HG03432 (cell line): ENCODE results near the gene FUT4.
"Not testable (repeated sequence)": the region's sequence is repeated elsewhere in the genome, so short reads cannot be mapped to it uniquely, and the experiment has no call there.

ENCODE experiments used
- ATAC-seq: cut with Tn5 transposase; IDR thresholded peaks from one replicate; pipeline ENCODE4 v1.9.1; 2021; ENCODE audit warnings: mild to moderate bottlenecking, moderate library complexity; ENCODE audit not compliant: unreplicated experiment

Gene FUT4

DNA sequence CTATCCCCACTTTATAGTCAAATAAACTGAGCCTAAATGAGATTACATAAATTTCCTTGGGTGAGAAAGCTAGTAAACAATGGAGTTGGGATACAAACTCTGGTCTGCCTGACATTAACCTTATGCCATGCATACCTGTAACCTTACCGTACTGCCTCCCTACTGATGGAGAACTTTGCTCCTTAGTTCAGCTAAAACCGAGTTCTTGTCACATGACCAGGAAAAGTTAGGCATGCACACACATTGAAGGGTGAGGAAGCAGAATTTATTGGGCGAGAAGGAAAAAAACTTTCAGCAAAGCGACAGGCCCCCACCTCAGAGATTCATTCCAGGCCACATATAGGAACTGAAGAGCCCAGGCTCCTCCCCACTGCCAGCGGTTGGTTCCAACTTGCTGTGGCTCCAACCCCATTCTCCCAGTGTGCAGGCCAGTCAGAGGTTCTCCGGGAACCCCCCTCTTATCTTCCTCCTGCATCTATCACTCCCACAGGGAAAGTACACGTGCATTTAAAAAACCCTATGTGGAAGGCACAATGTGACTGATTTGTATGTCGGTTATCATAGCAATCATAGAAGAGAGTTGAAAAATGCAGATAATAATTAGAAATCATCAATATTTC is 20.2 kb downstream of the FUT4 start:
- no peak for ATAC-seq

DNA sequence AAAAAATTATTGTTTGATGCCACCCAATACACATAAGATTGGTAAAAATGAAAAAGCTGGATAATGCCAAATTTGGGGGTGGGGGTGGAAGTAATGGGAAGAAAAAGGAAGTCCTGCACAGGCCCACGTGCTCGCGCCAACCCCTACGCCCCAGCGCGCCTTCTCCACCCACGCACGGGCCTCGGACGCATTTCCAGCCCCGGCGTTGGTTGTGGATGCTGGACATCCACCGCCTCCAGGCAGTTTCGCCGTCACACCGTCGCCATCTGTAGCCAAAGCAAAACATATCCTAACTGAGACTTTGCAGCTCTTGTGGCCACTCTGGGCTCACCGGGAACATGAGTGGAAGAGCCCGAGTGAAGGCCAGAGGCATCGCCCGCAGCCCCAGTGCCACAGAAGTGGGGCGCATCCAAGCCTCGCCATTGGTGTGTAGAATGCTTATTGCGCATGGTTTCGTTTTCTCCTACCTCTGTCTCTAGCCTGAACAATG is 23.5 kb downstream of the FUT4 start, which contains the start of gene PIWIL4:
Gene PIWIL4 (plus strand): TSS at position 188 of the 490 bp plus-strand sequence. CDS start 151 bp downstream, at position 339.
- ATAC-seq: no peak

DNA sequence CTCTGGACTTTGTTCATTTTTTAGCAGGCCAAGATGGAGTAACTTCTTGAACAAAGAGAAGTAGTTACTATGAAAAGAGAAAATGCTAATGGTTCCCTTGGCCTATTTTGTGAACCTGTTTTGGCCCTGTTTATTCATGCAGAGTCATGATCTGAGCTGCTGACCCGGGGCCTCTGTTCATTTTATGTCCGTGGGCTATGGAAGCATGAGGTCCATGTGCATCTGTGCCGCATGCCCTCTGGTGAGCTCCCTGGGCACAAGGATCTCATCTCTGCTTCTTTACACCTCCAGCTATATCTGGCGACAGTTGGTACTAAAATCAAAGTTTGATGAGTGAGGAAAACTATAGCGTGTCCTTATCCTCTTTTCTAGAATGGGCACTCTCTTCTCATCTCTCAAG is 24.5 kb downstream of the FUT4 start:
- no peak for ATAC-seq

DNA sequence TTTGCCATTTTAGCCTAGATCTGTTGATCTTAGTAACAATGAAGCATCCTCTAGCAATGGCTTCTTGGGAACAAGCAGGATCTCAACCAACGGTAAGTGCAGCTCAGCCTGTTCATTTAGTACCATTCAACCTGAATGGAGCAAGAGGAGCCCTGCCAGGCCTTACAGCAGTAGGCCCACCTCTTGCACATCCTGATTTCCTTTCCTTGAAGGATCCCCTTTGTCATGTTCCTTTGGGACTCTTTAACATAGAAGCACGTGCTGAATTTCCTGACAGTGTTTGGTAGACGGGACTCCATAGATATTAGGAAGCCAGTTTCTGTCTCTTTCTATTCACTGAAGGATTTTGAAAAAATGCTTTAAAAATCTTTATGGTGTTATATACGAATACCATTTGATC is 25.0 kb downstream of the FUT4 start:
- no peak for ATAC-seq

DNA sequence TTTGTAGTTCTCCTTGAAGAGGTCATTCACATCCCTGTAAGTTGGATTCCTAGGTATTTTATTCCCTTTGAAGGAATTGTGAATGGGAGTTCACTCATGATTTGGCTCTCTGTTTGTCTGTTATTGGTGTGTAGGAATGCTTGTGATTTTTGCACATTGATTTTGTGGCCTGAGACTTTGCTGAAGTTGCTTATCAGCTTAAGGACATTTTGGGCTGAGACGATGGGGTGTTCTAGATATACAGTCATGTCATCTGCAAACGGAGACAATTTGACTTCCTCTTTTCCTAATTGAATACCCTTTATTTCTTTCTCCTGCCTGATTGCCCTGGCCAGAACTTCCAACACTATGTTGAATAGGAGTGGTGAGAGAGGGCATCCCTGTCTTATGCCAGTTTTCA is 29.3 kb downstream of the FUT4 start:
- ATAC-seq: not testable (repeated sequence)

DNA sequence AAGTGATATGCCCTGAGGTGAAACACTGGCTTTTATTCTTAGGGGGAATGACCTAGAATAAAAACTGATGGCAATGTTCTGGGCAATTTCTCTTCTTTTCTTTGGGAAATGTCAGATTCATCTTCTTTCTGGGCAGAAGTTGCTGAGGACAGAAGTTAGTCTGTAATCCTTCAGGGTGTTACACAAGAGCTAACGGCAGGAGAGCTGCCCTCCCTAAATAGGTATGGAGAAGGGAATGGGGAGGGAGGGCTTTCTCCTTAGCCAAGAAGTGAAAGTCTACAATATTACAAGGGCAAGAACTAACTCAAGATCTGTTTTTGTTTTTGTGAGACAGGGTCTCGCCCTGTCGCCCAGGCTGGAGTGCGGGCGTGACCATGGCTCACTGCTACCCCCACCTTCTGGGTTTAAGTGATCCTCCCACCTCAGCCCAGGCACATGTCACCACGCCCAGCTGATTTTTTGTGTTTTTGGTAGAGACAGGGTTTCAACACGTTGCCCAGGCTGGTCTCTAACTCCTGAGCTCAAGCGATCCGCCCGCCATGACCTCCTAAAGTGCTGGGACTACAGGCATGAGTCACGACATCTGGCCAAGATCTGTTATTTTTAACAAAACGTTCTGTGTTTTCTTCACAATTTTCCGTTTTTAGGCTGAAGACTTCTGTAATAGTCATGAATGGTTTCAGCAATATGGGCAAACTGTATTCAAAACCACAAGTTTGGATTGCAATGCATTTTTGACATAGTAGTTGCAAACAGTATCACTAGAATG is 30.7 kb downstream of the FUT4 start:
- ATAC-seq: no peak

DNA sequence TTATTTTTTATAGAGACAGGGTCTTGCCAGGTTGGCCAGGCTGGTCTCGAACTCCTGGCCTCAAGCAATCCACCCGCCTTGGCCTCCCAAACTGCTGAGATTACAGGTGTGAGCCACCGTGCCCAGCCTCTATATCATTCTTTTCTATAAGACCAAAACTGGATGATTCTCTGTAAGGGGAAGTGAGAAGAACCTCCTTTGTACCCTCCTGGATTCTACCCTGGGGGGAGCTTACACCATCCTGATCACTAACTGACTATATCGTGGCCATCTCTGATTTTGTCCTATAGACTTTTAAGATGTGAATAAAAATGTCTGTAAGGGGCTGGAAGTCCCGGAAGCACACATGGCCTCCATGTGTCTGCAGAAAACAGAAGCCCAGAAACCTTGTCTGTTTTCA is 32.6 kb downstream of the FUT4 start:
- ATAC-seq: no peak

DNA sequence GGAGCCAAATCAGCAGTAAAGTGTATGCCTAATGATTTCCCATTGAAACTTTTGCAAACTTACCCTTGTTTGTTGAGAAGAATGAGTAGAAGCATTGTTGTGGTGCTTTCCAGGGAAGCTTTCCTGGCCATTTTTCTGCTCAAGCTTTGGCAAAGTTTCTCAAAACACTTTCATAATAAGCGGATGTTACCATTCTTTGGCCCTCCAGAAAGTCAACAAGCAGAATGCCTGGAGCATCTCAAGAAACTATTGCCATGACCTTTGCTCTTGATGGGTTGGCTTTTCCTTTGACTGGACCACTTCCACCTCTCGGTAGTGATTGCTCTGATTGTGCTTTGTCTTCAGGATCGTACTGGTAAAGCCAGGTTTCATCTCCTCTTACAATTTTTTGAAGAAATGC is 34.1 kb downstream of the FUT4 start:
- no peak for ATAC-seq

DNA sequence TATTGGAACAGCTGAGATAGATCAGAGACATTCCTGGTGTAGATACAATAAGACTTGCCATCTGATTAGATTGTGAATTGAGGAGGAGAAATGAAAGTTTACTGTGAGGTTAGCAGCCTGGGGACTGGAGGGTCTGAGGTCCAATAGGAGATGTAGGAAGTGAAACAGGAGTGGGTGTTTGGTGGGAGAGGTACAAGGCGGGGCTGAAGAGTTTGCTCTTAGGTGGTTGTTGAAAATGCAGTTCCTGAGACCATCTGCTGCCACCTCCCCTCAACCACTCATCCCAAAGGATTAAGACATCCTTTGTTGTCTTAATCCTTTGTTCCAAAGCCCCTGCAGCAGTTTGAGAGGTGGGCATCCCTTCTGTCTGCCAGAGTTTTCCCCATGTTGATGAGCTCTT is 38.2 kb downstream of the FUT4 start:
- ATAC-seq: peak; percentile 61

DNA sequence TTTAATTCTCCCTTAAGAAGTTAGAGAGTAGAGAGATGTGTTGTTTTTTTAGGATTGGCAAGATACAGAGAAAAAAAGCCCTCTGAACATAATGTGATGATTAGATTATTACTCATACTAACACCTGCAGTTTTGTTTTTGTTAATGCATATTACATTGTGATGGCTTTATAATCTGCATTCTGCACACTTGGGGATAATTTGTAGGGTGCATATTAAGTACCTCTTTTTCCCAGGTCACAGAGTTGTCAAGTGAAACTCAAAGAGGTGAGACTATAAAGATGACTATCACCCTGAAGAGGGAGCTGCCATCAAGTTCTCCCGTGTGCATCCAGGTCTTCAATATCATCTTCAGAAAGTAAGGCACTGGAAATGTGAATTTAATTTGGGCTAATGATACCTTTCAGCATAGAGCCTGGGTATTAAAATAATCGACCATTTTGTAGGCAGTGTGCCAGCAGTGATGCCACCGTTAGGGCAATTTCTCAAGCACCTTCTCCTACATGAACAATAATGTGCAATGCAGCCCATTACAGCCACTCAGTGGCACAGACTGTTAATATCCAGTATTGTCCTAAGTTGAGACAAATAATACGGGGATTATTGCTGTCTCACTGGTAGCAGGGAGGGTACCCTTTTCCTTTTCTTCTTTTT is 39.6 kb downstream of the FUT4 start:
- peak; percentile 23 for ATAC-seq

DNA sequence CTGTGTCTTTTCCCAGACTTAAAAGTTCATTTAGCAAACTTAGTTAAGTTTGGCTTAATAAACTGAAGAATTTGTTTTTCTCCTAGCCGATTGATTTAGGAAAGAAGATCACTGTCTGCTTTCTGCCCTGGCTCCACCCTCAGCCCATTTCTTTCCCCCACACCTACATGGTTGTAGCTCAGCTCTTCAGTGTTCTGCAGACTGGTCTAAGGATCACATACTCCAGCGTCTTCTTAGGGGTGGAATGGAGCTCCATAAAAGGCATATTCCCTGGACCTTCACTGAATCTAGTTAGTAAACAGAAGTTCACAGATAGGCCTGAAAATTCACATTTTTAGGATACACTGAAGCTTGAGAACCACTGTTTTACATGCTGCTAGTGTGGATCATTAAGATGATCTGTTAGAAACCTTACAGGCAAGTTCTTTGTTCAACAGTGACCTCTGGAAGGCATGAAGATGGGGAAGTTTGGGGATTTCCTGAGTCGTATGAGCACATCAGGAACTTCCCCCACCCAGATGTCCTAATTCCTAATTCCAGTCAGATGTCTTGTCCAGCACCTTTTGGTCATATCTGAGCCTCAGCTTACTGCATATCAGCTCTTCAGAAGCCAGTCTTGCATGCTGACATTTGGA is 40.3 kb downstream of the FUT4 start:
- peak; percentile 61 for ATAC-seq

DNA sequence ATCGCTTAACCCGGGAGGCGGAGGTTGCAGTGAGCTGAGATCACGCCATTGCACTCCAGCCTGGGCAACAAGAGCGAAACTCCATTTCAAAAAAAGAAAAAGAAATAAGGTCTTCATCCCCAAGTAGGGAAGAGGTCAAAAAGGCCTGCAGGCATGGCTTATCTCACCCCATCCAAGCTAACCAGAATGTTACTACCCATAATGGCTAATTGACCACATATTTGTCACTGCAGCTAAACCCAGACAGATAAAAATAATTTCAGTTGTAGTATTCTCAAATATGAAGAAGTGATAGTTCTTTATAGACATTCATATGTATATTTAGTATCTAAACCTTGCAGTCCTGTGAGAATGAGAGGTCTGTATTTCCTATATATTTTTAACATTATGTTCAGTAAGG is 41.3 kb downstream of the FUT4 start:
- ATAC-seq: no peak

DNA sequence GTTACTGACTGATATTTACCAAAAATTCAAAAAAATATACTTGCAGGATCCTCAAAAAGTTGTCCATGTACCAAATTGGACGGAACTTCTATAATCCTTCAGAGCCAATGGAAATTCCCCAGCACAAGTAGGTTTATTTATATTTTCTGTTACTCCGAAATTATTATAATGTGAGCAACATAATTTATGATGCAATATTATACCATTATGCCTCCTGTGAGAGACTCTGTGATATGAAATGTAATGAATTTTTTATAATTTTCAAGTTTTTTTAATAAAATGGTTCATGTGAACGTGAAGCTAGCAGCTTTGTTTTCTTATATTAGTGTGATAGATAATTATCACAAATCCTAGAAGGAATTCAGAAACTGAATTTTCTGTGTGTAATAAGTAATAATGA is 41.7 kb downstream of the FUT4 start:
- ATAC-seq: no peak

DNA sequence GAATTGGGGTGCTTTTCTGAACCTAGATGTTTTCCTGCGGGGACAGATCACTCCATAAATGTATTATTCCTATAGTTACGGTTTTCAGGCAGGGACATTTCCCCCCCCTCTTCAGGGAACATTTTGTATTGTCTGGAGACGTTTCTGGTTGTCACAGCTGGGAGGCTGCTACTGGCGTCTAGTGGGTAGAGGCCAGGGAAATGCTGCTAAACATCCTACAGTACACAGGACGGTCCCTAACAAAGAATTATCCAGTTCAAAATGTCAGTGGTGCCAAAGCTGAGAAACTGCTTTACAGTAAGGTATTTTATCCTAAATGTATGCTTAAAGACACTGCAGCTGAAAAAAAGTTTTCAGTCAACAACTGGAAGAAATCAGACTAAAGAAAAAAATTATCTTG is 42.8 kb downstream of the FUT4 start:
- ATAC-seq: no peak

DNA sequence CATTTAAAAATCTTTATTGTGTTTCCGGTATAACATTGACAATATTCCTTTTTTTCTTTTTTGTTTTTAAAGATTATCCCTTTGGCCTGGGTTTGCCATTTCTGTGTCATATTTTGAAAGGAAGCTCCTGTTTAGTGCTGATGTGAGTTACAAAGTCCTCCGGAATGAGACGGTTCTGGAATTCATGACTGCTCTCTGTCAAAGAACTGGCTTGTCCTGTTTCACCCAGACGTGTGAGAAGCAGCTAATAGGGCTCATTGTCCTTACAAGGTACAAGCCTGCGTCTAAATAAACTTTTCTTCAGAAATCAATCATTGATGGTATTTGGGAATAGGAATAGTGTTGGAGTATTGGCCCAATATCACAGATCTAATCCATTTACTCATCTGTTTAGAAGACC is 43.3 kb downstream of the FUT4 start:
- no peak for ATAC-seq

DNA sequence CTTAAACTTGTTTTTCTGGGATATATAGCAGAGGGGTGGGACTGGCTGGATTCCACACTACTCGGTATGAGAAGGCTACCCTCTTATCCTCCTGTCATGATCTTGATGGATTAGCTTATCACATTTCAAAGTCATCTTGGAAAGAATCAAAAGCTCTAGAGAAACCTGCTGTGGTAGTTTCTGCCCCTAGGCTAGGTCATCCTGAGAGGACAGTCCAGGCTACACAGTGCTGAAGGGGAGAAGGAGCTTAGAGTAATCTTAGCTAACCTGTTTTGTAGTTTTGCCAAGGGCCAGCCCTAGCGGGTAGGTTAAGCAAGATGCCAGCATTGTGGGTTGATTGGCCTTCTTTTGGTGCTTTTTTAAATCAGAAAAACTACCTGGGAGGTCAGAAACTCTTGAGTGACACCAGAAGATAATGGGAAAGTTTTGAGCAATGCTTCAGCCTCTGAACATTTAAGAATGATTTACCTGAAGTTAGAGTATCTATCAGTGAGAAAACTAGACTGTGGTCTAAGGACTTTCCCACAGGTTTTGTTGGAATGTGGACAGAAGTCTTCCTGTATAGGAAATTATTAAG is 44.7 kb downstream of the FUT4 start:
- ATAC-seq: no peak

DNA sequence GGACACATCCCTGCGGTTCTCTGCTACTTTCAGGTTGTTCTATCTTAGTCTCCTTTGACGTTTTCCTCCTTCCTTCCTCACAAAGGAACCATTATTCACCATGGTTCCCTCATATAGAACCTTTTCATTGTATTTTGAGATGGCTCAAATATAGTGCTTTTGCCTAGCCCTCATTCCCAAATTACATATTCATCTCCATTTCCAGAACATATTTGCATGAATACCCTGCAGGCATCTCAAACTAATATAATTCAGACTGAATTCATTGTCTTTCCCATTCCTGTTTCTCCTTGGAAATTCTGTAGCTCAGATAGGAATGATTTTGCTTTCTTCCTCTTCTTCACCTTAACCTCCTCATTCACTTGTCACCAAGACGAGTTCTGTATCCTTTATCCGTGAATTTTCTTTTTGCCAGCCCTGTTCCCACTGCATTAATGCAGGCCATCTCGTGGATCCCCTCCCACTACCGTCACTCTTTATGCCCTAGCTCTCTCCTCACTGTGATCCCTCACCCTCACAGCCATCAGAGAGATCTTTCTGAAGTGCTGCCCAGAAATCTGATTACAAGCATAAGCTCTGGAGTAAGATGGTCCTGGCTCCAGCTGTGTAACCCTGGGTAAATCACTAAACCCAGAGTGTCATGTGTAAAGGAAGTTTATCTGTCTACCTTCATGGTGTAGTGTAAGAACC is 46.8 kb downstream of the FUT4 start:
- no peak for ATAC-seq

DNA sequence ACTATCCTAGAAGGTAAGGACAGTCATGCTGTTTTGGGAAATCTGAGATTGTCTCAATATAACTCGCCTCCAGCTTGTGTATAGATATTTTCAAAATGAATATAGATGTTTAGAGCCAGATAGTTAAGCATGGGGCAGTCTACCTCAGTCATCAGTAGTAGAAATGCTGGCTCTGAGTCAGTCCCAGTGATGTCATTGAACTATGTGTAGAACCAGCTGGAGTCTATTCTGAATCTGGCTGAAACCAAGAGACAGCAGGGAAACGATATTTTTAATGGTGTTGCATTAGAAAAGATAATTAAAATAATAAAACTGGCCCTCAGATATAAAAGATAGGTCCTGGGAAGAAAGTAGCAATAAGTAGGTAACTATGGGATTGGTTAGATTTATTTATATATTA is 49.3 kb downstream of the FUT4 start:
- ATAC-seq: peak; percentile 82

DNA sequence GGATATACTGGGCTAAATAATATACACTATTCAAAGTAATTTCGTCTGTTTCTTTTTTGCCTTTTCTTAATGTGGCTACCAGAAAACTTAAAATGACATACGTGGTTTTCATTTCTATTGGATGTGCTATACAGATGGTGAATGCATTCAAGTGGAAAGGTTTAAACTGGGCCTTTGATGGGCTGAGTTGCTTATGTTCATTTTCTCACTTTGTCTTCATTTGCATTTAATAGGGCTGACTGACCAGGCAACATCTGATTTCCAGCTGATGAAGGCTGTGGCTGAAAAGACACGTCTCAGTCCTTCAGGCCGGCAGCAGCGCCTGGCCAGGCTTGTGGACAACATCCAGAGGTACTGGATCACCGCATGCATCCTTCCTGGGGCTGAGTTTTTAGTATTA is 51.4 kb downstream of the FUT4 start:
- peak; percentile 61 for ATAC-seq

DNA sequence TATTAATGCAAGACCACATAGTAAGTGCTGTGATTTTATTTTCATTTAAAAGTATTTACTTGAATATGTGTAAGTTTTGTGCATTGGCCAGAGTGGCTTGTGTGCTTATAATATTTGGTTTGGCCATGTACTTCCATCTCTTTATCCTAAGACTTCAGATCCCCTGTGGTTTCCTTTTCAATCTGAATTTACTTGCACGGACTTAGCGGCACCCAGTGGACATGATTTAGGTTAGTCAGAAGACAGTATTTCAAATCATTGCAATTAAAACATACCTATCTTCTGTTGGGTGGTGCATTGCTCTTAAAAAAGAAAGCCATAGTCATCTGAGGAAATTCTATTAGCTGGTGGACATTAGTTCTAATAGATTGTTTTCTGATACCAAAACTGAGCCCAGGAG is 54.2 kb downstream of the FUT4 start:
- ATAC-seq: no peak
